HUDEP-2 (cell line): ENCODE data around the gene POLR1G.

Experiments used
- DNase-seq, 76 experiments: peaks; one replicate each; lab custom pipeline; 2025; ENCODE audit not compliant: unreplicated experiment in 76 of 76; lab: John Stamatoyannopoulos, UW

POLR1G gene

DNA sequence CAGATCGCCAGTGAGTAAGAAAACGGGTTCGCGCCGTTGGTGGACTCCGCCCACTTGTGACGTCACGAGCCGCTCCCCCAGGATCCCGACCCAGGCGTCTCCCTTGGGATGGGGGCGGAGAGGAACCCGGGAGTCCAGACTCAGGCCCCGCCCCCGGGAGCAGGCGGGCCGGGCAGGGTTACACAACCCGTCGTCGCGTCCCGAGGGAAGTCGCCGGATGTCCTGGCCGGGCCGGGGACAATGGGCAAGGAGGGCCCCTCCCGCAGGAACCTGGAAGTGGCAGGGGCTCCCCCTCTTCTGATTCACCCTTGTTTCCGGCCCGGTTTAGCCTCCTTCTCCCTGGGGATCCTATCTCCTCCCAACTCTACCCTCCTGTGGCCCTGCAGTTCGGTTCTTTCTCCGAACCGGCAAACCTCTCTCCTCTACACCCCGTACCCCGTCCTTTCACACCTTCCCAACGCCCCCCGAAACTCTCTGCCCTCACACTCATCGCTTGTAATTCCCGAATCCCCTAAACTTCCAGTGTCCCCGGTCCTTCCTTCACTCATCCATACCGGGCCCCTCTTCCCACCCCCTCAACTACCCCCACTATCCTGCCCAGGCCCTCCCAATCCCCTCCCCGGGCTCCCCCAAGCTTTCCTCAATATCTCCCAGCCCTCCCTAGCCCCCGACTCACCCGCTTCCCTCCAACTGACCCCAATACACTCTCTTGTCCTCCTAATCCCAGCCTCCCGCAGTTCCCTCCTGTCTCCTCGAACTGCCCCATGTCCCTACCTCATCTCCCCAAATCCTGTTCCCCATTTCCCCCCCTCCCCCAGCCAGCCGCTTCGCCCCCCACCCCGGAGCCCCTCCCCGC lies 37.2 kb downstream of the POLR1G start:
- peak in 45 of 76 experiments; percentile 18 to 77 (median 43) for DNase-seq

DNA sequence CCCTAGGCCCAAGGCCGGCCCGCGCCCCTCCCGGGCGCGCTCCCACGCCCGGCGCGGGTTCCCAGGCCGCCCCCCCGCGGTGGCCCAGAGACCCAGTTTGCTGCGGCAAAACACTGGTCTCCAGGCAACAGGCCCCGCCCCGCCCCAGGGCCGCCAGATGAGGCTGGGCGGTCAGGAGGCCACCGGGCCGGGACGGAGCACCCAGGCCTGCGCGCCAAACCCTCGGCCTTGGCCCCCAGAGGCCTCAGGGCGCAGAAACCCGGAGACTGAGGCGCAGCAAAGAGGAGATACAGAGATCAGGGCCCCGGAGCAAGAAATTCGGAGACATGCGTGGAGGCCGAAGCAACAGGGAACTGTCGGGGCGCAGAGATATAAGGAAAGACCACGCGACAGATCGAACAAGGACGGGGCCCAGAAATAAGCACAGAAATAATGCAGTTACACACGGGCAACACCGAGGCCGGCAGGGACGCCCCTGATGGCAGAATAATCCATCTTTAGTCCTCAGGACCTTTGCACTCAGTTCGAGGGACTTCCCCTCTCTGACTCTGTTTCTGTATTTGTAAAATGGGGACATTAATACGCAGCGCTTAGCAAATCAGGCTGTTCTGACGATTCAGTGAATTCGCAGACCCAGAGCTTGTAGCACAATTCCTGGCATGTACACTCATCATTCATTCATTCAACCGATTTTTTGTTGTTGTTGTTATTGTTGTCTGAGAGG lies 38.0 kb downstream of the POLR1G start:
- peak in 69 of 76 experiments; percentile 25 to 90 (median 70) for DNase-seq

DNA sequence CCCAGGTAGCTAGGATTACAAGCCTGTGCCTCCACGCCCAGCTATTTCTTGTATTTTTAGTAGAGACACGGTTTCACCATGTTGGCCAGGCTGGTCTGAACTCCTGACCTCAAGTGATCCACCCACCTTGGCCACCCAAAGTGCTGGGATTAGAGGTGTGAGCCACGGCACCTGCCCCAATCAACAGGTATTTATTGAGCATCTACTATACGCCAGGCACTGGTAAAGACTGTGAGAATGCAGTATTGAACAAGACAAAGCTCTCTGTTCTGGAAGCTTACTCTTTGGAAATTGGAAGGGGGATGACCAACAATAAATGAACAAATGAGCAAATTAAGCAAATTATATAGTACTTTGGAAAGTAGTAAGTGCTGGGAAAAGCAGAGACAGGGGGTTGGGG lies 38.7 kb downstream of the POLR1G start:
- no peak for DNase-seq

DNA sequence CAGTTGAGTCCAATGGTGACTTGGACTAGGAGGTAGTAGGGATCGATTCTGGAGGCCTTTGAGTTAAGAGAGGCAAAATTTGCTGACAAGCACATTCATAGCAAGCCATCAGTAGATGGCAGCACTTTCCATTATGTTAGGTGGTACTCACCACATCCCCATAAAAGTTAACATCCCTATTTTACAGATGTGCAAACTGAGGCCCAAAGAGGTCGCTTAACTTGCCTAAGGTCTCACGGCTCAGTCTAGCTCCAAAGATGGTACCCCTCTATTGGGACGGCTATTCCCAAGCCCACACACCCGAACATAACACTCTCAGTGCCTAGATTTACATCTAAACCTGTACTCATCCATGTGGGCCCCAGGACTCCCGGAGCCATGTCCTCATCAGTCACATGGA lies 39.9 kb downstream of the POLR1G start:
- peak in 21 of 76 experiments; percentile 3 to 60 (median 32) for DNase-seq

DNA sequence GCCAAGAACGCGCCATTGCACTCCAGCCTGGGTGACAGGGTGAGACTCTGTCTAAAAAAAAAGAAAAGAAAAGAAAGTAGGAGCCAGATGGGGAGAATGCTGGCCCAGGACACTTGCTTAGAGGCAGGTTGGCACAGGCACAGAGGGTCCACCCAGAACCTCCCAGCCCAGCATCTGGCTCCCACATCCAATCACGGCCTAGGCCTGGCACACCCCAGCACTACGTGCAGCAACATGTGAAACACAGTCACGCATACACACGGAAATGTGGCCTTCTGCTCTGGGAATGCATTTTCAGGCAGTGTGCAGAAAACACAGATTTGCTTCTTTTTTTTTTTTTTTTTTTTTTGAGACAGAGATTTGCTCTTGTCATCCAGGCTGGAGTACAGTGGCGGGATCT lies 40.5 kb downstream of the POLR1G start:
- no peak for DNase-seq

DNA sequence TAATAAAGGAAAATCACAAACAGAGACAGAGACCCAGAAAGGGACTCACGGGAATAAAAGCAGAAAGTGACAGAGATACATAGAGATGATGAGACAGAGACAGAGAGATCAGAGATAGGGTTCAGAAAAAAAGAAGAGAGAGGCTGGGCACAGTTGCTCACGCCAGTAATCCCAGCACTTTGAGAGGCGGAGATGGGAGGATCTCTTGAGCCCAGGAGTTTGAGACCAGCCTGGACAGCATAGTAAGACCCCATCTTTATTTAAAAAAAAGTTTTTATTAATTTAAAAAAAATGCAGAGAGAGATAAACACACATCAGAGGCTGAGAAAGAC lies 41.9 kb downstream of the POLR1G start:
- no peak for DNase-seq

DNA sequence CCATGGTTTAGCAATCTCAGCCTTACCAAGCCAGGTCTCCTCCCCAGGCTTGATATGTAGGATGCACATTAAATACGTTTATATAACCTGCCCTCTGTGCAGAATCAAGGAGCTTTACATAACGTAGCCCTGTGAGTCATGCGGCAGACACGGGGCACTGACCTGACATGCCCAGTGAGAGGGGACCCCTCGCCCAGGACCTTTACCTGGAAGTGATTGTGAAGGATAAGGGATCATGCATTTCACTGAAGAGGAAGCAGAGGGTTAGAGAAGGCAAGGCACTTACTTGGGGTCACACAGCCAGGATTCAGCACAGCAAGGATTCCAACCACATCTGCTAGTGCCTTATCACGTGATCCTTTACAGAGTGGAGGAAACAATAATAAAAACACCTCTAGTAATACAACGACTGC lies 42.4 kb downstream of the POLR1G start:
- no peak for DNase-seq

DNA sequence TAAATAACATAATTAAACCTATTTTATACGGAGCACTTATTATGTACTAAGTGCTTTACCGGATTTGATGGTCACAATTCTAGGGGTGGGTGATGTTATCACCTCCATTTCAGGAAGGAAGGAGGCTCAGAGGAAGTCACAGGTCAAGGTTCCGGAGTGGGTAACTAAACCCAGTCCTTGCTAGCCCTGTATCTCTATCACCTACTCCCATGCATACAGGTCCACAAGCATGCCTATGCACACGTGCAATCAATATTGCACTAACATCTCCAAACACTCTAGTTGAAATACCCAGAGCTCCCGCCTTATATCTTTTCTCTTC lies 43.5 kb downstream of the POLR1G start:
- DNase-seq = peak in 13 of 76 experiments; percentile 32 to 79 (median 62)

DNA sequence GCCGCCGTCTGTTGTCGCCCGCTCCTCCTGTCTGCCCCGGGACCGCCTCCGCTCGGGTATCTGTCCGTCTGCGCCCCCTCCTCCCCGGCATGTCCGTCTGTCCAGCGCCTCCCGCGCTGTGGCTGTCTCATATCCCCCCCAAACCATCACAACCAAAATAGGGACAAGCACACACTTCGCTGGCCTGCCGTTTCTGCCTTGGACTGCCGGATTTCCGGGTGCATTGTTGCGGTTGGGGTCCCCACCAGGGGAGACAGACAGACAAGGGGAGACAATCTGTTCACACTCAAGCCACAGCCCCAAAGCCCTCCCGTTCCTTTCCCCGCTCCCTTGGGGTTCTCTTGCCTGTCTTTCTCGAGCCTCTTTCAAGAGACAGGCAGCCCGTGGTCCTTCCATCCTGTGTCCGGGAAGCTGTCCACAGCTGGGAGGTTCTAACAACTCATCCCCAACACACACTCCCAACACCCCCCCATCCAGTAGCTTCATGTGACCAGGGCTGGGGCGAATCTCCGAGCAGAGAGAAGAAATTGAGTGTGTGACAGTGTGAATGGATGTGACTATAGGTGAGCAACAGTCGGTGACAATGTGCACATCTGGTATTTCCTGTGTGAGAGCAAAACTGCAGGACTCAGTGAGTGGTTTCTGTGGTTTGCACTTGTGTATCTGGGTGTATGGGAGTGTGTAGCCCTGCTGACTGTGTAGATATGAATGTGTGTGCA lies 44.8 kb downstream of the POLR1G start:
- peak in 2 of 76 experiments; percentile 9 to 26 for DNase-seq

DNA sequence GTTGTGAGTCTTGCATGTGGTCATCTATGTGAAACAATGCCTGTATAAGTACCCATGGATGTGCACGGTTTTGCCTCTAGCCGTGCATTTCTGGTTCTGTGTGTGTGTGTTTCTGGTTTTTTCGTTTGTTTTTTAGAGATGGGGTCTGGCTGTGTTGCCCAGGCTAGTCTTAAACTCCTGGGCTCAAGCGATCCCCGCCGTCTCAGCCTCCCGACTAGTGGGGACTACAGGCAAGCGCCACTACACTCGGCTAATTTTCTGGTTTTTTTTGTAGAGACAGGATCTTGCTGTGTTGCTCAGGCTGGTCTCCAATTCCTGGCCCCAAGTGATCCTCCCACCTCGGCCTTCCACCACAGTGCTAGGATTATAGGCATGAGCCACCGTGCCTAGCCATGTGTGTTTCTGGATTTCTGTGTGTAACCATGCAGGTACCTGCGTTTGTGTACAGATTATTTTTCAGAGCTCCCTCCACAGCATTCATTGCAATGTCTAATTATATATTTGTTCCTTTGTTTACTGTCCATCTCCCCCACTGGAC lies 45.5 kb downstream of the POLR1G start:
- no peak for DNase-seq

DNA sequence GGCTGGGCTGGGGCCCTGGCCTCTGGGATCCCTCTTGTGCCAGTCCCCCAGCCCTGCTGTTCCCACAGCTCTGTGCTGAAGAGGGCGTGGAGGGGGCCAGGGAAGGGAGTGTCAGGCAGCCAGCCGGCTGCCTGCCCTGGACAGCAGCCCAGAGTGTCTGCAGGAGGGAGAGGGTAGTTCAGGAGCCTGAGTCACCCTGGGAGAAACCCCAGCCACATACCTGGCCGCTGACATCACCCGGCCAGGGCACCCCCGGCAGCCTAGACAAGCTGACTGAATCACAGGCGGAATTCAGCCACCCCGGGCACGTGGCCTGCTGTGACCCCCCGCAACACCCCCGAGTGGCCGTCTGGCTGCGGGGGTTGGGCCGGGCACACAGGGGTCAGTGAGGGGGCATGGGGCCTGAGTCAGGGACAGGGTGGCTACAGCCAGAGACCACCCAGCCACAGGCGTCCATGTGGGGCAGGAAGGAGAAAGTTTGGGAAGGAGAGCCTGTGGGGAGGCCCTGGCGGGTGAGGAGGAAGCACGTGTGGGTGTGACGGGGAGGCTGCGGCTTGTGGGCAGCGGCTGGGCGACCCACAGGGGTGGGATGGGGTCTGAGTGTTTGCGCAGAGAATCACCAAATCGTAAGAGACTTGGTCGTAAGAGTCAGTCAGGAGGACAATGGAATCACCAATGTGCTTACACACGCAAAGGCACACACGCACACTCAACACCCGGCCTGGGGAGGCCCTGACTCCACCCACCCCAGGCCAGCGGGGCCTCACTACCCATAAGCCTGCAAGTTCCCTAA lies 49.5 kb downstream of the POLR1G start:
- peak in 73 of 76 experiments; percentile 31 to 95 (median 83) for DNase-seq

DNA sequence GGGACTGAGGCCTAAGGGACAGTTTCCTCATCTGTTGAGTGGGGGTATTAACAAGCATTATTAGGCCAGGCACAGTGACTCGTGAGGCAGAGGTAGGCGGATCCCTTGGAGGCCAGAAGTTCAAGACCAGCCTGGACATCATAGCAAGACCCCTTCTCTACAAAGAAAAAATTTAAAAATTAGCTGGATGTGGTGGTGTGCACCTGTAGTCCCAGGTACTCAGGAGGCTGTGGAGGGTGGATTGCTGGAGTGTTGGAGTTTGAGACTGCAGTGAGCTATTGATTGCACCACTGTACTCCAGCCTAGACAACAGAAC lies 50.0 kb downstream of the POLR1G start:
- DNase-seq = no peak

DNA sequence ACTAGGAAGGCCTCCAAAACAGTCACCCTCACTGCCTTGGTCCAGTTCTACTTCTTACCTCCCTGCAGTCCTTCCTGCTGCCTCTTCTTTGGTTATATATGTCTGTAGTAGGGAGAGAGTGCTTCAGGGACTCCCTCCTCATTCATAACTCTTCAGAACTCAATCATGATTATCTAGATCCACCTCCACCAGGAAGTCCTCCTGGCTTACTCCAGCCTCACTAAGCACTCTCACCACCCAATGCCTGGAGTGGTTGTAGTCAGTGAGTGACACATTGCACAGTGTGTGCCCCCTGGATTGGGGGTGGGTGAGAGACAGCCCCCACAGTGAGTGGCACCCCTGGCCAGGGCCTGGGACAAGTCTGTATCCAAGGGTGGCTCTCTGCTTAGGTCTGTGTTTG lies 51.3 kb downstream of the POLR1G start:
- no peak for DNase-seq
